GM15510 (cell line): ENCODE results near the gene VSIG4.

ENCODE experiments used
- POLR2A ChIP-seq: IDR thresholded peaks from 3 replicates; pipeline ENCODE4 v1.6.1; 2011; ENCODE audit warnings: borderline replicate concordance; ENCODE audit not compliant: insufficient read length; ENCODE audit errors: extremely low read depth

The VSIG4 gene

DNA sequence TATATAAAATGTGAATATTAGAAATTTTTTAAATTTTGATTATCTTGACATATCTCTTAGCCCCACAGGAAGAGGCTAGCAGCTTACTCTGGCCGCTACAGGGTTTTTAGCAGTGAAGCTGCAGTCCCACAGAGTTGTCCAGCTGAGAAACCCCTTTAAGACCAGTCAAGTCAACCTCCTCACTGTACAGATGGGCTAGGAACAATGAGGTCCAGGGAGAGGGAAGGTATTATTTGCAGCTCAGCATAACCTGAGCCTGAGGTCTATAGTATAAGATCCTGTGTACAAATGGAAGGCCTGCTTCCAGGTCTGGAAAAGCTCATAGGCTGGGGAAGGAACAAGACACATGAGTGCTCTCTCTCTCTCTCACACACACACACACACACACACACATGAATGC lies 1.8 kb downstream of the VSIG4 start:
- no peak for TF ChIP-seq POLR2A

DNA sequence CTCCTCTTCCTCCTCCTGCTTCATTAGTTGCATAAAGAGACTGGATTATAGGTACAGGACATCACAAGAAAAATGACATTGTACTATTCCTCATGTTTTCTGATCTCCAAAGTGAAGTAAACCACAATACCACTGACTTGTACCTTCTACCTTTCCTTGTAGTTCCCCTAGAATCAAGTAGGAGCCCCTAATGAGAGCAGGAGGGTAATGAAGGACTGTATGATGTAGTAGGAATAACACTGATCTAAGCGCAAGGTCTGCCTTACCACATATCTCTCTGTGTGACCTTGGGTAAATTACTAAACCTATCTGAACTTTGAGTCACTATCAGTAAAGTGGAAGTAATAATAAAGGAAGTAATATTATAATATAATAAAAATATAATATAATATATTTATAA lies 3.6 kb downstream of the VSIG4 start:
- TF ChIP-seq POLR2A, result no peak

DNA sequence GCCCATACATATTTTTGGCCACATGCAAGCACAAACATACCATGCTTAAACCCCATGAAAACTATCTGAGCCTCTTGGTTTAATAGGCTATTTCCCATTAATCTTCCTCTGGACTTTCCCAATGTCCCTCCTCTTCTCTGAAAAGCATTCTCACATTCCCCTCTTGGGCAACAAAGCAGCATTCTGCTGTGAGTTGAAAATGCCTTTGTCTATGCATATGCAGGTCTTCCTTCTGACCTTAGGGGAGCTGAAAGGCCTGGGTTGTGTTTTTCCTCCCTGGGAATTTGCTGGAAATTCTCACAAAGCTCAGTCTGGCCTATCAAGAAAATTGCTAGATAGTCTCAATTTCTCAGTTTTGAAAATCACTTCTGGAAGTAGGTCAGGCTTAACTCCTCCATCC lies 4.2 kb downstream of the VSIG4 start:
- TF ChIP-seq POLR2A, result no peak

DNA sequence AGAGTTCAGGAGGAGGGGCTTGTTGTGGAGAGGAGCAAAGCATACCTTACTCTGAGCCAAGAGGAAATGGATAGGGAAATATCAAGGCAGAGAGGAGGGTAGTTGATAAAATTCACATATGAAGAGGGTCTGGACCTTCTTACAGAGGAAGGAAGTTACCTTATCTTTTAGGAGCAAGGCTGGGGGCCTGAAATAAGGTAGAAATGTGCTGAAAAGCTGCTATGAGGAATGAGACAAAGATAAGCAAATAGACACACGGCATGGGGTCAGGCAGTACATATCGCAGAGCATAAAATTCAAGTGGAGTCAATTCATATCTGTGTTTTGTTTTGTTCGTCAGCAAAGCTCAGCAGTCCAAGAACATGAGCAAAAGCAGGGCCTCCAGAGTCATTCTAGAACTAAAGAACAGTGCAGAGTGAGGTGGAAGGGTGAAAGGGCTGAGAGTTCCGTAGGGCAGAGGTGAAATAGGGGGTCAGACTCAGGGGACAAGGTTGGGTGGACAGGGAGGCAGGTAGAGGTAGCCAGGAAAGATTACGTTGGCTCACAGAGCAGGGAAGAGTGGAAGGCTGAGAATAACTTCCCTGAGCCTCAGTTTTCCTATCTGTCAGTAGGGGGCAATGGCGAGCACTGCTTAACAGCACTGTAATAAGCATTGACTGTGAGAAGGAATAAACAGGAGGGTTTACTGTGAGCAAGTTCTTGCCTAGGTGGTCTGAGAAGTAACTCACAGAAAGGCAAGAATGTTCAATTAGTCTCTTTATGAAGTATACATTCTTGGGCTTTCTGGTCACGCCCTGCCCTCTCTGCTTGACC lies 9.2 kb downstream of the VSIG4 start:
- TF ChIP-seq POLR2A, result no peak

DNA sequence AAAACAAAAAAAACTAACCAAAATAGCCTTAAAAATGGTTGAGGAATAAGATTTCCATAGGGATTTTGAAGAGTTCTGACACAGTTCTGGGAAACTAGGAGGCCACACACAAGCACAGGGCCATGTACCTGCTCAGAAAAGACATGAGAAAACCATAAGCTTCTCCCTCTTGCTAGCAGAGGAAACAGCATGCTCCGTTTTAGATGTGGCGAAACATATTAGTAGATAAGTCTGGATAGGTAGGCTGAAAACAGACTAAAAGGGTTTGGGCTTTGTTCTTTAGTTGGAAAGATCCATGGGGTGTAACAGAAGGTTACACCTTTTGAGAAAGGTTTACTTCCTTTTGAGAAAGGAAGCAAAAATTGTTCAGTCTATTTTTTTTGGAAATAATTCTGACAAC lies 10.9 kb downstream of the VSIG4 start:
- no peak for TF ChIP-seq POLR2A

DNA sequence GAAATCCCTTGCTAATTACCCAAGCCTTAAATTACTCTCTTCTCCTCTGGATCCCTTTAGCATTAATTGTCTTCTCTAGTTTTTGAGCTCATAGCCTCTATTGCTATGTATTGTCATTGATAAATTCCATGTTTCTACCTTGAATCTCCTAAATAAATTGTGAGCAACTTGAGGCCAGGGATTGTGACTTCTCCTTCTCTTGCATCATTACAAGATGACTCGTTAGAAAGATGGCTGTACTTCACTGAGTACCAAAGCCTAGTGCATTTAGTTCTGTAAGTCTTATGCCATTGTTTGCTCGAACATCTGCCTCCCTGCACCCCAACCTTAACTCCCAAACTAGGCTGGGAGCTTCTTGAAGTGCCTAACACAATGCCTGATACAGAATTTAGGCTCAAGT lies 15.3 kb downstream of the VSIG4 start:
- TF ChIP-seq POLR2A, result no peak

DNA sequence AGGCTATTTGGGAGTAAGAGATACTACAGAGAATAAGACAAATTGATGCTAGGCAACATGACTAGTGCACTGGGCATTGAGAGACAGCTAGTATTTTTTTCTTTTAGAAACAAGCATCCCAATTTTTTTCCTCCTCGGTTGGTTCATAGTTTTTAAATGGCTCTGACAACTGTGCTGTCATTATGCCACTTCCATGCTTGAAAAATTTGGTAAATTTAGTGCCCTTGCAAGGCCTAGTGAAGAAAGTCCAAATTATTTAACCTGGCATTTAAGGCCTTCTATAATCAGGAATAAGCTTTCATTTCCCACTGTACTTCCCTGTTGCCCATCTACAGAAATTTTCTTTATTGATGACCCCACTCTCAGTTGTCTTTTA lies 15.8 kb downstream of the VSIG4 start:
- no peak for TF ChIP-seq POLR2A

DNA sequence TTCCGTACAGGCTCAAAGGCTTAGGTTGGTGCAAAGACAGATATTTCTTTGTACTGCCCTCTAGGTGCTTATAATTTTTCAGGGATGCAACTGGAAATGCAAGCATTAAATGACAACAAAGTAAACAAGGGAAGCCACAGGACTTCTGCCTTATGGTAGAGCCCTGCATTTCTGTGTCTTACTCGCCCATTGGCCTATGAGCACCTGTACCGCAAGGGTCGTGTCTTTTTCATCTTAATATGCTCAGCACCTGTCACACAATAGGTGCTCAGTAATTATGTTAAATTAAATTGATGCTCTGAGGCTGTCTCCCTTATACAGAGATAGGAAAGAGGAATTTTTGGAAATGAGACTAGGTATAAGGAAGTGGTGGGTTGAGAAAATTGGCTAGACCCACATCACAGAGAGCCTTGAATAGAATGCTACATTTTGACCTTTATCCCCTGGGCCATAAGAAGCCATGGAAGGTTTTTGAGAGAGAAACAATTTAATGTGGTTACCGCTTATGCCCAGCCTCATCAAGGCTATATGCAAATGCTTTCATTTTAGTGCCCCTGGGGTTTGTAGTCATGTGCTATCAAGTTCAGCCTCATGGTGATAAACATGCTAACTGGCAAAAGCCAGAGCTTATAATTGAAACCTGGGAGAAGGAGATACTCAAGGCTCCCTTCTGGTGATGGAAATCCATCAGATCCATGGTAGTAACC lies 16.3 kb downstream of the VSIG4 start:
- TF ChIP-seq POLR2A, result no peak

DNA sequence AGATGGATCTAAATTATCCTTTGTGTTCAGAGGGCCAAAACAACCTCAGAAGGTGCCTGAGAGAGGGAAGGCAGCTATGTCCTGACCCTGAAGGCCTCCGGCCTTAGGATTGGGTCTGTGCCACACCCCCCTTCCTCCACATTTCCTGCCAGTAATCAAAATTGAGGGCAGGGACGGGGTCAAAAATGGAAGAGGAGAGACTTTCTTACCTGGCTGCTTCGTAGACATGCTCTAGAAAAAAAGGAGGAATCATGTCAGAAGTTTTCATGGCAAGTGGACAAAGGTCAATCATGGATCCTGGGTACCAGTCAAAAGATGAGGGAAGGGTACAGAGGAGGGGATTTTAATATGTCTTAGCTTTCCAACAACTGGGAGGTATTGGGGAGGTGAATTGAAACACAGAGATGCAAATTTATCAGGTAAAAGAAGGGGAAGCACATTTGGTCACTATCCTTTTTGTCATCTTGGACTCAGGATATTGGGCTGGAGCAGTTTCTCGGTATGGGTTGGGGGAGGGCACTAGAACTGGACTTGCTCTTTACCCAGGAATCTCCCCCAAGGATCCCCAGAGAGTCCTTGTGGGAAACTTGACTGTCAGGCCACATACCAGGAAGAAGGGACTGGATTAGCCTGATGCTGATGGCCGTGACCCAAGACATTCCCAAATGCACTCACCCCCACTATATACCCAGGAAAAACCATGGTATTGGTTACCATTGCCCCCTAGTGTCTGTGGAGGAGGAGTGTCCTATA lies 17.1 kb downstream of the VSIG4 start:
- no peak for TF ChIP-seq POLR2A

DNA sequence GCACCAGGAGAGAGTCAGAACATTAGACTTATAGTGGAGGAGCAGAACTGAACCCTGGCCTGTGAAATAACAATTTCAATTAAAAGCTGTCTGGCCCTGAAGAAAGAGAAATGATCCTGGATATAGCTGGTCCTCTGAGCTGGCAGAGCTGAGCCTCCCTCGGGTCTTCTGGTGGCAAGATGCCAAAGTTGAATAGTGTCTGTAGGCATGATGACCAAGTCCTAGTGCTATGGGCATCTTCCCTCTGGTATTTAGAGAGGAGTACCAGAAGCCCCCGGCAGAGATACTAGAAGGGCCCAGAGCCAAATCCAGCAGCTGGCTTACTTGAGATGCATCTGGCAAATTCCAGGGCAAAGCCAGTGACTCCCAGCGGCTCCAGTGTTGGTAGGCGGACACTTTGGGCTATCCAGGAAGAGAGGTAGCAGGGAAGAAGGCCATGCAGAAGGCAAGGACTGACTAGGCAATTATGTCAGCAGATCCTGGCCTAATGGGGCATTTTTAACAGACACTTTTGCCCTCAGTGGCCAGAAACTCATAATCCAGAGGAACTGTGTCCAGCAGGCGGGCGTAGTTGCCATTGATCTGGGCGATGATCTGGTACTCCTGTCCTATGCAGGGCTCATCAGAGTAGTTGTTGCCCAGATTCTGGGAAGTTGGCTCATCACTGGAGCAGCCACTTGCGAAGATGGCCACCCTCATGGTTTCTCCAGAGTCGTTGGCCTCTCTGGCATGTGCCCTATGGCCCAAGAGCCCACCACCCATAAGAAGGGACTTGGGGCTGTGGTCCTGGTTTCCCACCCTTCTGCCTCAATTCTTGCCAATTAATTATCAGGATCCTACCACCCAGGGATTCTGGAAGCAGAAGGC lies 17.9 kb downstream of the VSIG4 start:
- no peak for TF ChIP-seq POLR2A

DNA sequence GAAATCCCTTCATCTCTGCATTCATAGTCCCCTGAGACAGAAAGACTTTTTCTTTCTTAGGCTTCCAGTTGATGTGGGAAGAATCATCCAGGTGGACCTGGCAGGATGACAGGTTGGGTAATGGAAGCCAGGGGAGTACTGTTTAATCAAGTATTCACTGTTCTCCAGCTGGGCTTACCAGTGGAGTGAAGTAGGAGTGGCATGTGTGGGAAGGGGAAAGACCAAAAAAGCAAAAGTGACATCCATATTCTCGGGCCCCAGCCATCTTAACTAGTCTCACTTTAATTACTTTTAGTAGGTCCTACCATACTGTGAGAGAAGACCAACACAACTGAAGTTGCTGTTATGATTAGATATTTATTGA lies 18.5 kb downstream of the VSIG4 start:
- TF ChIP-seq POLR2A, result no peak

DNA sequence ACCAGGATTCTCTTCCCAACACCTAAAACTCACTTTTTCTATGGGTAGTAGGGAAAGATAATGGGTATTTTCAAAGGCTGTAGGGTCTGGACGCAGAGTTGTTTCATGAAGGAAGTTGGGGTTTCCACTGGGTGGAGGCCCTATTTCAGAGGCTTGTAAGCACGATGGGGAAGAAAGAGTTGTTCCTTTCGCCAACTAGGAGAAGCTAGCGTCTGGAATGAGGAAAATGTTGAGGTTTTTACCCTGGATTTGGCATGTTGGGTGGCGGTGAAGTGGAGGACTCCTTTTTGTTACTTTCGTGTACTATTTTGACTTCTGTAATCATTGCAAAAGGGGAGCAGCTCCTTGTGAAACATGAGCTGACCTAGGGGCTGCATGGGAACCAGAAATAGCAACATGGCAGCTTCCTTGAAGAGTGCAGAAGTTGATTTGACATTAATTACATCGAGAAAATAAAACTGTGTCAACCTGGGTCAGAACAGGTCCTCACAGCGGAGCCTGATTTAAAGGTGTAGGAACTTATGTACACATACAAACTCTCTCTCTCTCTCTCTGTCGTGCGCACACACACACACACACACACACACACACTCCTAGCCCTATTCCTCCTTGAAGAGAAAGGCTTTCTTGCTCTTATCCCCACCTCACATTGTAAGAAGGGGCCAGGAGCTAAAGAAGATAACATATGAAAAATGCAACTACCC lies 19.1 kb downstream of the VSIG4 start:
- no peak for TF ChIP-seq POLR2A

DNA sequence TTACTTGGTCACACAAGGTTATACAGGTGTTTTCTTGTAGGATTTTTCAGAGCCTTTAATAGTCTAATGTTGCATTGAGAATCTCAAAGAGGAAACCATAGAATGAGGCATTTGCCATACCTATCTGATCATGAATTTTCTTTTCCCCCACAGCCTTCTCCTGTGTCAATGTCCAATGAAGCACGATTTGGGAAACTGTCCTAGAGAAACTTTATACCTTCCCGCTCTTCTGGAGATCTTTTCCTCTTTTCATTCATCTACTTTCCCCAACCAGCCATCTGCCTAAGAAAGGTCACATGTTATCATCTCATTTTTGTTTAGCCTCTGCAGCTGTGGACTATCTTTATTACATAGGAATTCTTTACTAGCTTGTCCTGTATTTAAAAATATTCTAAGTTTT lies 19.9 kb downstream of the VSIG4 start:
- TF ChIP-seq POLR2A, result no peak

DNA sequence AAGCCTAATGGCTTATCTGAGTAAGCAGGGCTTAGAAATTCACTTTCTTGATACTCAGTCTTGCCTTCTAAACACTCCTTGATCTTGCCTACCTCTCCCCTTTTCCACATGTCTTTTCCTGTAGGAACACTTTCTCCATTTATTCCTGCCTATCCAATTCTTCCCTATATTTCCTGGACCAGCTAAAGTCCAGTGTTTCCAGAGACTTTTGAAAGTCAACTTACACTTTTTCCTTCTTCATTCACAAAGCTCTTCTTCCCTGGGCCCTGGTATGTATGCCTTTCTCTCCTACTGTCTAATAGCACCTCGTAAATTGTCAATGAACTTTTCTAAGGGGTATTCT lies 20.6 kb downstream of the VSIG4 start:
- no peak for TF ChIP-seq POLR2A
